ENCODE results near the gene MCM8.
A peak's percentile ranks its signal among the peaks of the same experiment; 100 is the strongest.

Gene MCM8

GRCh38 chr20:5950271-5951031 is at the start of gene MCM8, which contains the start of gene TRMT6:
Gene MCM8 (plus strand): TSS chr20:5950652. CDS start chr20:5952016, 1,364 bp downstream.
Gene TRMT6 (minus strand): TSS chr20:5950533. CDS start chr20:5950405, 128 bp downstream.
- DNase-seq (ENCODE audit: low spot score): peak; percentile 98

DNA sequence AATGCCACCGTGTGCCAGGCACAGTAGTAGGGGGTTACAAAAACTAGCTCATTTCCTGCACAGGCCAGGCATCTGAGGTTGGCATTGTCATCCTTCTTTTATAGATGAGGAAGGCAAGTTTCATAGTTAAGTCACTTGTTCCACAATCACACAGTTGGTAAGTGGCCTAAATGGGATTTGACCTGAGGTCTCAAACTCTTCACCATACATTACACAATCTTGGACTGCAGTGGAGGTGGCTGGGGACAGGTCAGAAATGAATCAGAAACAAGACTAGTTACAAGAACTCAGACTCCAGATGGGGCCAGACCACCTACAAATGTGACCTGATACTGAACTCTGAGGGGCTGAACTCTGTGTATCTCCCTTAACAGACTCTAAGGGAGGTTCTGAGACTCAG is 49.5 kb upstream of the MCM8 start:
- no peak for DNase-seq (ENCODE audit: low spot score)

DNA sequence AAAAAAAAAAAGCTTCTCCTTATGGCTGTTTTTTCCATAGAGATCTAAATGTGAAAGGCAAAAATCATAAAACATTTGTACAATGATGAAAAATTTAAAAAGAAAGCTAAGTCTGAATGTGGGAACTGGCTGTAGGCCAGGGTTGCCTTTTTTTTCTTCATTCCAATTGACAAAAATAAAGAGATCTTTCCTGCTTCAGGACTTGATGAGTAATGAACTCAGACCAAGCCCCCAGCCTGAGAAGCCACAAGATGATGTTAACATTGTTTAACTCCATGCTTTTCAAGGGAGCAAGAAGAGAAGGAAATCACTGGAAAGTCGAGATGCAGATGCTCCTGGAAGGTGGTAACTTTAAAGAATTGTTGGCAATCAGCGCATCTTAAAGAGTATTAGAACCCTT is 41.5 kb upstream of the MCM8 start:
- no peak for DNase-seq (ENCODE audit: low spot score)

DNA sequence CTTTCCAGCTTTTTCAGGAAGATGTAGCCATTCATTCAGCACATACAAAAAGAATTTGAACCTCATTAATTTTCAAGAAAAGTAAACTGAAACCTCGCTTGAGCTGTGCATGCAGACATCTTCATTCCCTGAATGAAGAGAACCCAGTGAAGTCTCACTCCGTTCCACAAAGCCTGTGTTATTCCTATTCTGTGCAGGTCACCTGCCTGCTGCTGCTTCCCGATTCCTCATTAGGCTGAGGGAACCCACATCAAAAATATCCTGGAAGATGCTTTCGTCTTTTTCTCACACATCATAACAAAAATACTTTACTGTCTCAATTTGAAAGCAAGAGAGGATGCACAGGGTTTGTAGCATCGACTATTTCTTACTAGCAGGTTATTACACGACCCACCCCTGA is 40.3 kb upstream of the MCM8 start:
- no peak for DNase-seq (ENCODE audit: low spot score)

GRCh38 chr20:5913166-5913565 is 37.3 kb upstream of the MCM8 start:
- no peak for DNase-seq (ENCODE audit: low spot score)

DNA sequence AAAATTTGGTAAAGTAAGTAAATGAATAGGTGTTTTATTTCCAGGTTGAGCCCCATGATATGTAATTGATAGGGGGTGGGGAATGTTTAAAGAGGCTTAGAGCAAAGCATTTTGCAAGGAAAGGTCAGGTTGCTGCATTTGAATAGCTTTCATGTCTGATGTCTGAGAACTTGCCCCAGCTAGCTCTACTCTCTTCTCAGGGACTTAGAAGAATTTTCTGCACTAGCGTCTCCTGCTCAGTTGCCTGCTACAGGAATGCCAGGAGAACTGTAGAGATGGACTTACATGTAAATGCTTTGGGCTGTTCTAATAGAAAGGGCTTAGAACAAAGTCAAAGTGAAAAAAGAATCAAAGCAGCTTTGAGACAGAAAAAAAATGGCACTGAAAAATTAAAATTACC is 35.6 kb upstream of the MCM8 start:
- no peak for DNase-seq (ENCODE audit: low spot score)

DNA sequence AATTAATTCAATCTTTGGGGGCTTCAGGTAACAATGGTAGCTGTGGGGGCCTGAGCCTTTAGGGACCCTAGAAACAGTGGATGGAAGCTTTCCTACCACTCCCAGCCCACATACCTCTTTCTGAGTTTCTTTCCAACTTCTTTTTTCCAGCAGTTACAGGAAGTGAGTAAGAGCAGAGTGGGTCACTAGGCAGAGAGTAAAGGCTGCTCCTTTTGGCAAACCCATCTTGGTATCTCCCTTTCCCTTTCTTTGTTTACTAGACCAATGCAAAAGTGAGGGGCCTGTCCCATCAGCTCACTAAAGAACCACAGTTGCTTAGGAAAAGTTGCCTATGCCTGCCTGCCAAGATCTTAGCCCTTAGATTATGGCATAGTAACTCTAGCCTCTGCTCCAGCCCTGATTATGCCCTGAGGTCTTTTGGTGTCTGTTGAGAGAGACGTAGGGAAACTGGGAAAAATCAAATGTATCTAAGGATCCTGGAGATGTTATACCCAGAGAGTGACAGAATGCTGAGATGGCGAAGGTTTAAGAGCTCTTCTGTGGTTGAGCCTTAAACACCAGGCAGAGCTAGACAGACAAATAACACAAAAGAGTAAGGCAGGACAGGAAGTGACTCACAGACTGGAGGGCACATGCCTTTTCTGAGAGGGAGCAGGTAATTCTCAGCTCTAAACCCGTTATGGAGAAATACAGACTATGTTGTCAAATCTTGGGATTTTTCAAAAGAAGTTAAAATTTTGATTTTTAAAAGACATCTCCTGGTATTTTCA is 31.4 kb upstream of the MCM8 start:
- DNase-seq (ENCODE audit: low spot score): no peak

DNA sequence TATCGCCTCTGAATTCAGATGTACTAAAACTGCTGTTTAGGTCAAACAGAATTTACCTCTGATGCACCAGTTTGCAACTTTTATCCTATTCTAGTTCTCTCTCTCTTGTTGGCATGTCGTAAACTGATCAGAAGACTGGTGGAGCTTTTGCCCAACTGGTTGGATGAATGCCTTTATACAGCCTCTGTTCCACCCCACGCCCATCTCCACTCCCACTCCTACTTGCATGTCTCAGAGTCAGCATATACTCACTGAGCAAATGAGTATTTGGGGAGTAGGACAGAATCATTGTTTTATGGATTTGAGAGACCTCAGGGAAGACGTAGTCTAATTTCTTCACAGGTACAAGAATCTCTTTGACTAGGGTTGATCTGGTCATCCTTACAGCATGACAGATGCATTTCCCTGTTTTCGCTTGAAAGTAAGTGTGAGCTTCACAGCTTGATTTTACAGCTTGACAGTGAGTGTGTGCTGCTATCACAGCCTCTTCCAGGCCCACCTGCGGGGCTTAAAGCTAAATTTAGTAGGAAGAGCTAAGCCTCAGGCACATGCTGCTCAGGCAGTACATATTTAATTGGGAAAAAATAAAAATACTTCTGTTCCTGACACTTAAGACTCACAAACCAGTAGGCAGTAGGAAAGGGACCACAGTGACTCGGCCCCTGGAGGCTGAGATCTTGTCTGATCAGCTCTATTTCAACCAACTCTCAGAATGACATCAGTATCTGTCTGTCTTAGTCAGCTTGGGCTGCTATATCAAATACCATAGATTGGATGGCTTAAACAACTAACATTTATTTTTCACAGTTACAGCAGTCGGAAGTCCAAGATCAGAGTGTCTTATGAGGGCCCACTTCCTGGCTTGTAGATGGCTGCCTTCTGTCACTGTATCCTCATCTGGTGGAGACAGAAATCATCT is 30.6 kb upstream of the MCM8 start:
- no peak for DNase-seq (ENCODE audit: low spot score)

DNA sequence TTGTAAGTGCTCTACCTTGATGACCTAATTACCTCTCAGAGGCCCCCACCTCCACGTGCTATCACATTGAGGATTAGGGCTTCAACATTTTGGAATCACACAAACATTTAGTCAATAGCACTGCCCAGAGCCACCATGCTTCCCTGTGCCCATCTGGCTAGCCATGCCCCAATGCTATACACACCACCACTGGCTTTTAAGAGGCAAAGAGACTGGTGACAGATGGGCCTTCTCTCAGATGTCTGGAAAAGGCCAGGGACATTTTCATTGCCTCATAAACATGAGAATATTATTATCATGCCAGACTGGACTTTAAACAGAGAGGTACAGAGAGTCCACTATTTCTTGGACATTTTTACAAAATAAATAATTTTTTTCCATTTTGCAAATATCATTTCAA is 29.9 kb upstream of the MCM8 start:
- DNase-seq (ENCODE audit: low spot score): no peak

DNA sequence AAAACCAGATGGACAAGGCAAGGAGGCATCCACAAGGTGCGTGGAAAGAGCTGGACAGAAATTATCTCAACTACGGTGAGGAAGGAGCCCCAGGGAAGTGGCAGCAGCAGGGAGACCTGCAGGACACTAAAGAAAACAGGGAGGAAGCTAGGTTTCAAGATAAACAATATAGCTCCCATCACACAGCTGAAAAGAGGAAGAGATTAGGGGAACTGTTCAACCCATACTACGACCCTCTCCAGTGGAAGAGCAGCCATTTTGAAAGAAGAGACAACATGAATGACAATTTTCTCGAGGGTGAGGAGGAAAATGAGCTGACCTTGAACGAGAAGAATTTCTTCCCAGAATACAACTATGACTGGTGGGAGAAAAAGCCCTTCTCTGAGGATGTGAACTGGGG is 27.0 kb upstream of the MCM8 start:
- DNase-seq (ENCODE audit: low spot score): no peak

GRCh38 chr20:5925551-5925950 is 24.9 kb upstream of the MCM8 start:
- DNase-seq (ENCODE audit: low spot score): no peak

GRCh38 chr20:5927749-5928462 is 22.5 kb upstream of the MCM8 start:
- DNase-seq (ENCODE audit: low spot score): no peak

DNA sequence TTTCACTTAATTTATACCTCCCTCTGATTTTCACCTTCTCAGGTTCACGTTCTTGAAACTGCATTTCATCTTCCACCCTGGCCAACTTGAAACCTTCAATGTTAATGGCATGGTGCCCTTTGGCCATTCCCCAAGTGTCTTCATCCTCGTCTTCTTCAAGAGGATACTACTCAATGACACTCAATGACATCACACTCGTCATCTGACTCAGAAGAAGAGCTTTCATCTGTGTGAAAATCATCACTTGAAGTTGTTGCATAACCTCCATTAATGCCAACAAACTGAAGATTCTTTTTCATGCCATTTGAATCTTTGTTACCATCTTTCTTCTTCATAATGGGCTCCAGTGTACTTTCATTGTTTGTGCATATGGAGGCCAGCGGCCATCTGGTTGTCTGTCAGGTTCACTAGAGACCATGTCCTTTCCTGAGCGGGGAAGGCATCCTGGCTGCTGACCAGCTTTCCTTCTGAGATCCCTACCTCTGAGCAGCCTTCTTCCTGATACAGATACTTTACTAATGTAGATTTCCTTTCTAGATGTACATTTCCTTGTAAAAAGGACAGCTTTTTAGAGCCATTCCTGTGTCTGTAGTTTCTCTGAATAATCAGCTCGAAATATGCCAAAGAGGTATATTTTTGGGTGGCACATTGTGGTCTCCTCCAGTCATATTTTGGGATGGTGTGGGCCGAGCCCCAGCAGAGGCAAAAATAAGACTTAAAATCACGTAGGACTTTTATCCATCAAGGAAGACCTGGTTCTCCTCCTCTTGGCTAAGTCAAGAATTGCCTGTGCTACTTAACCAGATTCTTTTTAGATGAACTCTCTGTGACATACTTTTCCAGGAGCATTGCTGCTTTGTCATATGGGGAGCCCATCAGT is 21.4 kb upstream of the MCM8 start:
- no peak for DNase-seq (ENCODE audit: low spot score)

- no peak for DNase-seq (ENCODE audit: low spot score)
Measured at GRCh38 chr20:5931411-5931810, 19.0 kb upstream of the MCM8 start.

DNA sequence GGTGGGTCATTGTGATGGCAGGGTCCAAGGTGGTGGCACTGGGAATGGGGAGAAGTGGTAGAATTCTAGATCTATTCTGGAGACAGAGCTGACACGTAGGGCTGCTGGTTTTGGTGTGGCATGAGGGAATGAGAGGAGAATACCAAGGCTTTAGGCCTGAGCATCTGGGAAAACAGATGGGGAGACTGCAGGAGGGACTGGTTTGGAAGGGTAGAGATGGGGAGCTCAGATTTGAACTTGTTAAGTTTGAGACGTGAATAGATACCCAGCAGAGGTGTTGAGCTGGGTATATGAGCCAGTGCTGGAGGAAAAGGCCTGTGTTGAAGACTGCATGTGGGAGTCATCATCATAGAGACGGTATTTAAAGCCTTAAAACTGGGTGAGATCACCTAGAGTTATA is 17.7 kb upstream of the MCM8 start:
- DNase-seq (ENCODE audit: low spot score): no peak

DNA sequence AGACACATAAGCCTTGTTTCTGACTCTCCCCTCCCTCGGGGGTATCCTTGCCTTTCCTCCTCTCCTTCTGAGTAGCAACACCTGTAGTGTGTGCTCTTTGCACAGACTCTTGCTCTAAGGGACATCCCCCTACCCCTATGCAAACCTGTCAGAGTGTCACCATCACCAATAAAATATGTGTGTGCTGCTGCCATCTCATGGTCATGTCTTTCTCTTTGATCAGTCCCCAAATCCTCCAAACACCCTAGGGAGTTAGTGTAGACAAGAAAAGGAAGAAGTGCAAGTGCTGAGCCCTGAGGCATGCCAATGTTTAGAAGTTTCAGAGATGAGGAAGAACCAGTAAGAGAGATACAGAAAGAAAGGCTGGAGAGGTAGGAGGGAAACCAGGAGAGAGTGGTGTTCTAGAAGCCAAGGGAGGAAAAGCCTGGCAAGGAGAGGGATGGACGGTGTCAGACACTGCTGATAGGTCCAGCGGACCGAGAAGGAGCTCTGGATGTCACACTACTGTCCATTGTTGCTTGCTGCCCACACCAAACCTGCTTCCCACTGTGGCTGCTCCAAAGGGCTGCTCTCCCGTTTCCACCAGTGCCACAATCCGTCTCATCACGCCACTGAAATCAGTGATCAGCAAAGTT is 16.5 kb upstream of the MCM8 start:
- peak; percentile 79 for DNase-seq (ENCODE audit: low spot score)

GRCh38 chr20:5935384-5935783 is 15.1 kb upstream of the MCM8 start:
- DNase-seq (ENCODE audit: low spot score): no peak

GRCh38 chr20:5936238-5936637 is 14.2 kb upstream of the MCM8 start:
- no peak for DNase-seq (ENCODE audit: low spot score)

GRCh38 chr20:5938456-5939029 is 11.9 kb upstream of the MCM8 start:
- no peak for DNase-seq (ENCODE audit: low spot score)

DNA sequence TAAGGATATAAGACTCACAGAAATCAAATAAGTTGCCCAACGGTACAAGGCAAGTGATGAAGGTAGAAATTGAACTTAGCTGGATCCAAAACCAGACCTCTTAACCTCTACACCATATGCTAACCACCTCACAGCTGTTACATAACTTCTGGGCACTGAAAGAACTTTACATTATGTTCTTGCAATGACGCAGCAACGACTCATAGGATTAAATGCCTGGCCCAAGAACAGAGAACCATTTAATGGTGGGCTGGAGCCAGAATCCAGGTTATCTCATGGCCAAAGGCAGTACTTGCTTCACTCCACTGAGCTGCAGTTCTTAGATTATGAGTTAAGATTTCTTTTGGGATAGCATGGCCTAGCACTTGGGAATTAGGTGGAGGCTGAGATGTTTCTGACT is 4.5 kb upstream of the MCM8 start:
- no peak for DNase-seq (ENCODE audit: low spot score)

Measured in NAMALWA (cell line).